GM19023 (cell line): ENCODE measurements around the gene NRN1L.

Source experiments
- ATAC-seq: cut with Tn5 transposase; IDR thresholded peaks from one replicate; pipeline ENCODE4 v1.9.1; 2021; ENCODE audit warnings: mild to moderate bottlenecking, moderate library complexity; ENCODE audit not compliant: unreplicated experiment

Gene NRN1L

DNA sequence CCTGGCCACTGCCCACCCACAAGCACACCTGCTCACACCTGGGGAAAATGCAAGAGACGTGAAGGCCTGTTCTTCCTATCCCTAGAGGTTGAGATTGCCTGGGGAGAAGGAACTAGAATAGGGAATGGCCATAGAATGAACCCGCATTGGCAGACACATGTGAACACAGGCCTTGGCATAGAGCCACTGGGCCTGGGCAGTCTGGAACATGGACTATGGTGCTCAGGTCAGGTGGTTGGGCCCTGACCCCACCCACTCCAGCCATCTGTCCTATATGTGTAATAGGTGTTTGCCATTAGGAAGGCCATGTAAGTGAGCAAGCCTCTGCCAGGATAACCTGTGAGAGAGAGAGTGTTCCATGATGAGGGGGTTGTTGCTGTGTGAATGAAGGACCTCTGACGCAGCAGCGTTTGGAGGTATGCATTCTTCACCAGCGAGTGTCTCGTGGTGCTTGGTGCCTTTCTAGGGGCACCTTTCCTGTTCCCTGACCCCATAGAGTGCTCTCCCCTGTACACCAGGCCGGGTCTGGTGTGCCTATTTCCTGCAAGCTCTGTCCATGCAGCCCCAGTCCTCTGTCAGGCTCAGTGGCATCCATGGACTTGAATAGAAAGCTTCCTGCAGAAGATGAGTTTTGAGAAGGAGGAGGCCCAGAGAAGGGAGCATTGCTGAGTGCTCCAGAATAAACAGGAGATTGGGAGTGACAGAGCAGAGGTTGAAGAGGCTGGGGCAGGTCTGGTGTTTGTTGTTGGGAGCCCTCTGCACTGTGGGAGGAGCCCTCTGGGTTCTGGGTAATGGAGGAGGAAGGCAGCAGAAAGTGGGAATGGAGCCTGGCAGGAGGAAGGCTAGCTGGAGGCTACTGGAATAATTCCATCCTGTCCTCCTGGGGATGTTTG, 31.4 kb downstream of the NRN1L start:
- ATAC-seq, result no peak

DNA sequence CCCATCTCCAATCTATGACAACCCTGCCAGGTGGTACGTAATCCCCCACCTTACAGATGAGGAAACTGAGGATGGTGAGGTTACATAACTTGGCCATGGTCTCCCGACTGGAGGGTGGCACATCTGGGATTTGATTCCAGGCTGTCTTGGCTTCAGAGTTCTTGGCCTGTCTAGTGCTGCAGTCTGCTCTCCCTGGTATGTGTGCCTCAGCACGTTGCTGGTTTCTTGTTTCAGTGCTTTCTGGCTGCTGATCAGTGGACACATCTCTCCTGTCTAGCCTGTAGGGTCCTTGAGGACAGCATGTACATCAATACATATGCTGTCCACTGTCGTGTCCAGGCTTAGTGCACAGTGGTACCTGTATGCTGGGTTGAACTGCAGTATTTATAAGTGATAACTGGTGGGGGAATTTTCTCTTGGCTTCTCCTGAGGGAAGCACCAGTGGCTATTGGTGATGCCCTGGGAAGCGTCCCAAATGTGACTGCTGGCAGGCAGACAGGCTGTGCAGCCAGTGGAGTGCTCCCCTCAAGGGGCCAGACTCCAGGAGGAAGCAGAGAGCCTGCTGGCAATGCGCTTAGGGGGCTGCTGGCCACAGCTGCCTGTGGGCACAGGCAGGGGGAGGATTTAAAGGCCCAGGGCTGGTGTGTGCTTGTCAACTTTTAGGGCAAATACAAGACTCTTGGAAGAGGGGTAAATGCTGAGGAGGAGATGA, 32.6 kb downstream of the NRN1L start:
- no peak for ATAC-seq

DNA sequence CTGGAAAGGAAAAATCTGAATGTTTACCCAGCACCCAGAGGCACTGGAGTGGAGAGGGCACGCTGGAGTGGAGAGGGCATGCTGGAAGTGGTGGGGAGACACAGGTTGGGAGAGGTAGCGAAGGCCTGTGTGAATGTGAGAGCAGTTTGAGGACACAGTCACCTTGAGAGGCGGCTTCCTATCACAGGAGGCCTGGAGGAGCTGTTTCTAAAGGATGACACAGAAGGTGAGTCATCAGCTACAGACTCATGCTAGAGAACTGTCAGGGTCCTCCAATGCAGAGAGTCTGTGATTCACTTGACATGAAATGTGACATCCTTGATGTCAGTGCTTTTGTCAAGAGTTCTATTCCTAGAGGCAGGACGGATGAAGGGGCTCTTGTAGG, 33.2 kb downstream of the NRN1L start:
- ATAC-seq, result no peak

DNA sequence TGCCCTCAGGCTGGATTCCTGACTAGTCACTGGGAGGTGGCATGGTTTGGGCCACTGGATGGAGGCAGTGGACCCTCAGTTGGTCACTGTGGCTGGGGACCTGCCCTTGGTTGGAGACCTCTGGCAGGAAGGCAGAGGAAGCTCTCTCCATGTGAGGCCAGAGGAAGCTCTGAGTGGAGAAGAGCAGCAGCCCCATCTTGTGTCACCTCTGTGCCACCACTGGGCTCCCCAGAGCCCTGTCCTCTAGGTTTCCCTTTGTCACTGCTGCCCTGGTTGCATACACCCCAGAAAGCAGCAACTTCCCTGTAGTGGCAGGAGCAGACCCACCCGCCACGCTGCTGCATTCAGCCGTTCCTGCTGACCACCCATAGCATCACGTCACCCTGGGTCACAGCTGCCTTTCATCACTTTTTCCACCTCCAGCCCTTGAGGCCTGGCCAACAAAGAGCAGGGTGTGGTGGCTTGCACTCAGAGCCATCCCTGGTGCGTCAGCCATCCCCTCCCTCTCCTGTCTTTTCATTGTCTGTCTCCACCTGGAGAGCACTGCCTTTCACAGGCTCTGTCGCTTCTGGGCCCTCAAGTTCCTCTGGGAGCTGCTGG, 35.0 kb downstream of the NRN1L start:
- ATAC-seq, result no peak

DNA sequence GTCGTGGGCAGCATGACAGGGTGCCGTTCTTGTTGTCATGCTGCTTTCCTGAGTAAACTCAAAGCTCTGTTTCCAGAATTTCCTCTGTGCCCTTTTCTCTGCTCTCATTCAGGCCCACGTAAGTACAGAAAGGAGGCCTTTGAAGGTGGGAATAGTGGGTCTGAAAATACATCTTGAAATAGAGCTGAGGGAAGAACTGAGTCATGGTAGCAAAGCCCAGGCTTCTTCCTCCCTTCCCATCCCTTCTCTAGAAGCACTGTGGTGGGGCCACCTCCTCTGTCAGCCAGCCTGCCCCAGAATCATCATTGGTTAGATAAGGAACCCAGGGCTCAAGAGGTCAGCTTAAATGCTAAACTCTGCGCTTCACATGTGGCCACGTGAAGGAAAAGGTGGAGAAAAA, 37.5 kb downstream of the NRN1L start:
- ATAC-seq, result no peak

DNA sequence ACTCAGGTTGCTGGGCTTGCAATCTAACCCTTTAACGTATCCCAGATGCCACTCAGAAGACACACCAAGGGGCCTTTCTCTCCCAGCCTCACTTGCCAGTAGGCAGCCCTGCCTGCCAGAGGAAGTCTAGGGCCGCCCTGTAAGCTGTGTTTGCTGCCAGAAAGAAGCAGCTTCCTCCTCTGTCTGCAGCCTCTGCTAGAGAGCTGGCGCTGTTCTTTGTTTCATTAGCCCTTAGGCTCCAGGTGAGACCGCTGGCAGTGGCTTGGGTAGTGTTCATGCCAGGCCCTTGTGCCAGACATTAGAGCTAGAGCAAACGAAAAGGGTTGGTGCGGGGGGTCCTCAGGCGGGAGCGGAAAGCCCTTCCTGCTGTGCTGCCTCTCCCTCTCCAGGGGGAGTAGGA, 38.1 kb downstream of the NRN1L start:
- ATAC-seq, result no peak

DNA sequence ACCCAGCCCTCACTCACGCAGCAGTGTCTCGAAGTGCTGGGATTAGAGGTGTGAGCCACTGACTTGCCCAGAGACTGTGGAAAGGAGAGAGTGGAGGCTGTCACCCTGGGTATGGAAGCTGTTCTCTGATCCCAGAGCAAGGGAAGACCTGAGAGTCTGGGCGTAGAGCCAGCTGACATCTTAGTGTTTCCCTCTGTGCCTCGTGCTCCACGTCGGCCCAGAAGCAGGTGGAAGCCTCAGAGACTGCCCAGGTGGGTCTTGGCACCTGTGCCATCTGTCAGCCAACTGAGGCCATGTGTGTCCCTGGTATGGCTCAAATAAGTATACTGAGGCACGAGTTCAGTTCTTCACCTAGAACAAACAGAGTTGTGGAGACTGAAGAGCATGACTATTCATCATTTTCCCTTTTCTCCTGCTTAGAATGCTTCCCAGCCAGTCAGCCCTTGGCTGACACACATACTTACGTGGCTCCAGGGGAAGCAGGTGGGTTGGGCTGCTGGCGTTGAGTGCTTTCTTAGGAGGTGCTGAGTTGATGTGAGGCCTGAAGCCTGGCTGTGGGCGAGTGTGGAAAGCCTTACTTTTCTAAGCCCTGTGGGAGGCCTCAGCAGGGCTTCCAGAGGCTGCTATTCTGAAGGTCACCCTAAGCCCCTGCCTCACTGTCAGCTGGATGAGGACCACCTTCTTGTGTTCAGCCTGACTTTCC, 38.9 kb downstream of the NRN1L start:
- no peak for ATAC-seq

DNA sequence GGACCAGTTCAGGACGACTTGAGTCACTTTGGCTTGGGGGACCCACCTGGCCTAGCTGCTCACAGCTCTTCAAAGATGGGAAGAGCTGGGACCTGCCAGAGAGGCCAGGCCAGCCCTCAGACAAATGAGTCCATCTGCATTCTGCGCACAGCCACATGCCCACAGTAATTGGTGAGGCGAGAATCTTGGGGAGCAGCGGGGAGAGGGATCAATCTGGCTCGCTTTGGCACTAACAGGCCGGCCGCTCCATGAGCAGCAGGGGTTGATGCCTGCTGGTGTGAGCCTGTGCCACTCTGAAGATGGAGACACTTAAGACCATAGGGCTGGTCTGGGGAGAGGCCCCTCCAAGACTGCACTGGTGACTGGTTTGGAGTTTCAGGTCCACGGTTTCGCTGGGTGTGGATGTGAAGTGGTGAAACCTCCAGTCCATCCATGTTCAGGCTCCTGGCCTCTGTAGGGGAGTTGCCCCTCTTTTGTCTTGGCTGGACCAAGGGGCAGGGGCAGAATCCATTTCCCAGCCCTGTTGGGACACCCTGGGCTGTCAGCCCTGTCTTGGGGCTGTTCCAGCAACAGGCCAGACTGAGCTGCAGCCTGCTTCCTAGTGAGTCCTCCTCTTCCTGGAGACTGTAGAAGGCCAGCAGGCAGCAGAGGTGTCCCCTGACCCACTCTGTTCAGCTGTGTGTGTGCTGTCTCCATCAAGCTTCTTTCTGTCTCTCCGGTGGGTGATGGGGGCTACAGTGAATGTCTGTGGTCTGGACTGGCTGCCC, 39.6 kb downstream of the NRN1L start:
- ATAC-seq, result no peak

DNA sequence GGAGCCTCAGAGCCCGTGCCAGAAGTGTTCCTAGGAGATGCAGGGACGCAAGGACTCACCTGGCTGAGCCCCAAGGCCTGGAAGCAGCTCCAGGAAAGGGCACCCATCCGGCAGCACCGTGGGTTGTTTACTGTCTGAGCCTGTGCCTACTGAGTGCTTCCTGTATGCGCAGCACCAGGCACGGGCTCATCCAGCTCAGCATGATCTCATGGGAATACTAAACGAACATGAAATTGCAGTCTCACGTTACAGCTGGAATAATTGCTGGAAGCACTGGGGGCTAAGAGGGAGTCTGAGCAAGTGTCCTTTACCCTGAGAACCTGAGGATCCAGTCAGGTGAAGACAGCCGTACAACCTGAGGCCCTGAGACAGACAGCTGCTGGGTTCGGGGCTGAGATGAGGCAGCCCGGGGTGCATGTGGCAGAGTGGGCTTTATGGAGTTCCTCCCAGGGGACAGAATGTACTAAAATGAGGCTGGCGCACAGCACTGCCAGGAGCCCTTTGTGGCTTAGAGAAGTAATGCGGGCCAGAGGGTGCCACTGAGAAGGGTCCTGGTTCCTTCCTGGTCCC, 41.6 kb downstream of the NRN1L start:
- no peak for ATAC-seq

DNA sequence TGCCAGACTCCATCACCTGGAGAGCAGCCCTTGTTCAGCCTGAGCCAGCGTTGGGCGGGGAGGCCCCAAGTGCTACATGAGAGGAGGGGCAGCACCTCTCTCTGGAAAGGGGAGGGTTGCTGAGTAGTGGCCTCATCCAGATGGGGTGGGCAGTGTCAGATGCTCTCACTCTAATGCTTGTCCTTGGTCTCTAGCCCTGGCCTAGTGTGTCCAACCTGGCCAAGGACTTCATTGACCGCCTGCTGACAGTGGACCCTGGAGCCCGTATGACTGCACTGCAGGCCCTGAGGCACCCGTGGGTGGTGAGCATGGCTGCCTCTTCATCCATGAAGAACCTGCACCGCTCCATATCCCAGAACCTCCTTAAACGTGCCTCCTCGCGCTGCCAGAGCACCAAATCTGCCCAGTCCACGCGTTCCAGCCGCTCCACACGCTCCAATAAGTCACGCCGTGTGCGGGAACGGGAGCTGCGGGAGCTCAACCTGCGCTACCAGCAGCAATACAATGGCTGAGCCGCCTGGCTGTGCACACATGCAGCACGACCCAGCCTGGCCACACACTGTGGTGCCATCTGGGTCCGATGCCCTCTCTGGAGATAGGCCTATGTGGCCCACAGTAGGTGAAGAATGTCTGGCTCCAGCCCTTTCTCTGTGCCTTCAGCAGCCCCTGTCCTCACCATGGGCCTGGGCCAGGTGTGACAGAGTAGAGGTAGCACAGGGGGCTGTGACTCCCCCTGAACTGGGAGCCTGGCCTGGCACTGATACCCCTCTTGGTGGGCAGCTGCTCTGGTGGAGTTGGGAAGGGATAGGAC, 42.7 kb downstream of the NRN1L start:
- no peak for ATAC-seq

DNA sequence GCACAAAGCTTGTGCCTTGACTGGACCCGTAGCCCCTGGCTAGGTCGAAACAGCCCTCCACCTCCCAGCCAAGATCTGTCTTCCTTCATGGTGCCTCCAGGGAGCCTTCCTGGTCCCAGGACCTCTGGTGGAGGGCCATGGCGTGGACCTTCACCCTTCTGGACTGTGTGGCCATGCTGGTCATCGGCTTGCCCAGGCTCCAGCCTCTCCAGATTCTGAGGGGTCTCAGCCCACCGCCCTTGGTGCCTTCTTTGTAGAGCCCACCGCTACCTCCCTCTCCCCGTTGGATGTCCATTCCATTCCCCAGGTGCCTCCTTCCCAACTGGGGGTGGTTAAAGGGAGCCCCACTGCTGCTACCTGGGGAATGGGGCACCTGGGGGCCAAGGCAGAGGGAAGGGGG, 43.5 kb downstream of the NRN1L start:
- no peak for ATAC-seq

DNA sequence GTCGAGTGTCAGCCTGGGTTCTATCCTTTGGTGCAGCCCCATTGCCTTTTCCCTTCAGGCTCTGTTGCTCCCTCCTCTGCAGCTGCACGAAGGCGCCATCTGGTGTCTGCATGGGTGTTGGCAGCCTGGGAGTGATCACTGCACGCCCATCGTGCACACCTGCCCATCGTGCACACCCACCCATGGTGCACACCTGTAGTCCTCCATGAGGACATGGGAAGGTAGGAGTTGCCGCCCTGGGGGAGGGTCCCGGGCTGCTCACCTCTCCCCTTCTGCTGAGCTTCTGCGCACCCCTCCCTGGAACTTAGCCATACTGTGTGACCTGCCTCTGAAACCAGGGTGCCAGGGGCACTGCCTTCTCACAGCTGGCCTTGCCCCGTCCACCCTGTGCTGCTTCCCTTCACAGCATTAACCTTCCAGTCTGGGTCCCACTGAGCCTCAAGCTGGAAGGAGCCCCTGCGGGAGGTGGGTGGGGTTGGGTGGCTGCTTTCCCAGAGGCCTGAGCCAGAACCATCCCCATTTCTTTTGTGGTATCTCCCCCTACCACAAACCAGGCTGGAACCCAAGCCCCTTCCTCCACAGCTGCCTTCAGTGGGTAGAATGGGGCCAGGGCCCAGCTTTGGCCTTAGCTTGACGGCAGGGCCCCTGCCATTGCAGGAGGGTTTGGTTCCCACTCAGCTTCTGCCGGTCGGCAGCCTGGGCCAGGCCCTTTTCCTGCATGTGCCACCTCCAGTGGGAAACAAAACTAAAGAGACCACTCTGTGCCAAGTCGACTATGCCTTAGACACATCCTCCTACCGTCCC, 44.1 kb downstream of the NRN1L start:
- ATAC-seq, result no peak

DNA sequence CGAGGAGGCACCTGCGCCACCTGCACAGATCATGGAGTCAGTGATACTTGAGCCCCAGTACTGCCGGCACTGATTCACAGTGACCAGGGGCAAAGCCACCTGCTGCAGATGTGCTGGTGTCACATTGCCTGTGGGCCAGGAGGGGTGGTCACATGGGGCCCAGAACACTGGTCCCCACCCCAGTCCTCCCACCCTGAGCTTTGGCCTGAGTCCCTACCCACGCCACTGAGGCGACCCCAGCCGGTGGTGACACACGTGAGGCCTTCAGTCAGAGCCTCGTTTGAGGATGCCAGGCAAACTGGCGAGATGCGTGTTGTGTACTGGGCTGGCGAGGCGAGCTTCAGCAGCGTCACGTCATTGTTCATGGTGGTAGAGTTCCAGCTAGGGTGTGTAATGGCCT, 45.5 kb downstream of the NRN1L start:
- ATAC-seq, result no peak

DNA sequence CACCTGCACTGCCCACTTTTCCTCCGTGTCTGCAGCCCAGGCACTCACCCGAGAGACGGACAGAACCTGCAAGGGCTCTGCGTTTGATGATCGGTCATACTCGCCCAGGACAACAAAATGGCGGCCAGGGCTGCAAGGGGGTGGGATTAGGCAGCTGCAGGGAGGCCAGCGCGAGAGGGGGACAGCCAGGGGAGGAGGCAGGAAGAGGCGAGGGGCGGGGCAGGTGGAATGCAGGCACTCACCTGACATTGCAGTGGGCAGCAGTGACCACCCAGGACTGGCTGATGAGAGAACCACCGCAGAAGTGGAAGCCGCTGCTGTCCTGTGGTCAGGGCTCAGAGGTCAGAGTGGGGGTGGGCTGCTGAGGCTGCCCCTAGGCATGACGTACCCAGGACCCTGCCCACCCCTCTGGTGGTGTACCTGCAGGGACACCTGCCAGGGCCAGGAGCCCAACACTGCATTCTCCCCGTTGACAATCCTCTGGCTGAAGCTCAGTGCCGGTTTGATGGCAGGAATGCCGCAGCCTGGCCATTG, 46.1 kb downstream of the NRN1L start:
- ATAC-seq, result no peak

DNA sequence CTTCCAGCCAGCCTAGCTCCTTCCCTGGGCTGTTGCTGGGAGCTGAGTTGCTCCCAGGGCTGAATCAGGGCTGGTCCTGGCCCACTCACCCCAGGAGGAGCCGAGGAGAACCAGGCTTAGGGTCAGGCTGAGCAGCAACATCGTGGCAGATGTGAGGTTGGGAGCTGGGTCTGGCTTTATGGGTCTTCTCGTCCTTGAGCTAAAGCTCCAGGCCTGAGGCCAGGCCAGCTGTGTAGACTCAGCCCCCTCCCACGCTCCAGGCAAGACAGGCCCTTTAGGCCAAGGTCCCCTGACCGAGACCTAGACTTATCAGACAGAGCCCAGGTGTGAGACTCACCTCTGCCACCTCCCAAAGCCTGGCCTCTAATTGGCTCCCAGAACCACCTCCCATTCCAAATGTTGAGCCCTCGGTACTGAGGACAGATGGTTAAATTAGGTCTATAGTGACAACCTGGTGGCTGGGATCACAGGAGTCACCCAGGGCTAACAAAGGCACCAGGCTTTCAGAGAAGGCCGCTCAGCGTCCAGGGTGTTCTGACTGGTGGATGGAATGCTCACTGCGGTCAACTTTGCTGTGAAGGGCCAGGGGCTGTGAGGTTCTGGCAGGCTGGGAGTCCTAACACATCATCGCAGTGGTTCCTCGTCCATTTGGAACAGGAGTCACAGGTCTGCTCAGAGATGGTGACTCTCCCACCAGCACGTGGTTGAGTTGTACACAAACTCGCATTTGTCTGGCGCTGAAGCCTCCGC, 47.2 kb downstream of the NRN1L start, which contains the start of gene CTRL:
CTRL (minus strand) TSS at position 151 of the 750 bp plus-strand sequence; CDS start at position 141, 10 bp downstream.
- no peak for ATAC-seq

DNA sequence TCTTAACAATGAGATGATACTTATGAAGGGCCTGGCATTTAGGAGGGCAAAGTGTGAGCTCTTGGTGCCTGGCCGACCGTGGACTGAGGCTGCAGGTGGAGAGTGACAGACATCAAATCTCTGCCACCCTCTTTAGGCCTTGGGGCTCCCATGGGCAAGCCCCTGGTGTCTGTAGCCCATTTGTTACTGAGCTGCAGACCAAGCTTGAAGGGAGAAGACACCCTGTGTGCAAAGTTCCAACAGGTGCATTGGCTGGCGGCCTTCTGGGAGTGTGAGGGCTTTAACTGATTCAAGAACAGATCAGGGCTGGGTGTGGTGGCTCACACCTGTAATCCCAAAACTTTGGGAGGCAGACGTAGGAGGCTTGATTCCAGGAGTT, 47.8 kb downstream of the NRN1L start:
- no peak for ATAC-seq

DNA sequence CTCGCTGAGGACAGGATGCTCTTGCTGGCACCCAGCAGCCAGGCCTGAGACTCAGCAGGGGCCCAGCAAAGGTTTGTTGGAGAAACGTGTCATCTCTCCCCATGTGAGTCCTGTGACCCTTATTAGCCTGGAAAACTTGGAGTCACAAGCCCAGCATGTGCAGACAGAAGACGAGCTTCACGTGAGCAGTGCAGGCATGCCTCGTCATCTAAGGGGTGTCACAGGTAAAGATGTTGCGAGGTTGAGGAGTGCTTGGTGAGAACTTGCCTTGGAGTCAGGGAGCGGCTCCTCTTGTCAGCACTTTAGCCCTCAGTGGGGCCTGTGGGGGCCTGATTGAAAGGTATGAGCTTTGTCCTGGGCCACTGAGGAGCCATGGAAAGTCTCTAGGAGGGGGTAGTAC, 49.1 kb downstream of the NRN1L start:
- no peak for ATAC-seq
